ENCODE measurements around the gene TST.
A peak's percentile ranks its signal among the peaks of the same experiment; 100 is the strongest.

Gene TST

DNA sequence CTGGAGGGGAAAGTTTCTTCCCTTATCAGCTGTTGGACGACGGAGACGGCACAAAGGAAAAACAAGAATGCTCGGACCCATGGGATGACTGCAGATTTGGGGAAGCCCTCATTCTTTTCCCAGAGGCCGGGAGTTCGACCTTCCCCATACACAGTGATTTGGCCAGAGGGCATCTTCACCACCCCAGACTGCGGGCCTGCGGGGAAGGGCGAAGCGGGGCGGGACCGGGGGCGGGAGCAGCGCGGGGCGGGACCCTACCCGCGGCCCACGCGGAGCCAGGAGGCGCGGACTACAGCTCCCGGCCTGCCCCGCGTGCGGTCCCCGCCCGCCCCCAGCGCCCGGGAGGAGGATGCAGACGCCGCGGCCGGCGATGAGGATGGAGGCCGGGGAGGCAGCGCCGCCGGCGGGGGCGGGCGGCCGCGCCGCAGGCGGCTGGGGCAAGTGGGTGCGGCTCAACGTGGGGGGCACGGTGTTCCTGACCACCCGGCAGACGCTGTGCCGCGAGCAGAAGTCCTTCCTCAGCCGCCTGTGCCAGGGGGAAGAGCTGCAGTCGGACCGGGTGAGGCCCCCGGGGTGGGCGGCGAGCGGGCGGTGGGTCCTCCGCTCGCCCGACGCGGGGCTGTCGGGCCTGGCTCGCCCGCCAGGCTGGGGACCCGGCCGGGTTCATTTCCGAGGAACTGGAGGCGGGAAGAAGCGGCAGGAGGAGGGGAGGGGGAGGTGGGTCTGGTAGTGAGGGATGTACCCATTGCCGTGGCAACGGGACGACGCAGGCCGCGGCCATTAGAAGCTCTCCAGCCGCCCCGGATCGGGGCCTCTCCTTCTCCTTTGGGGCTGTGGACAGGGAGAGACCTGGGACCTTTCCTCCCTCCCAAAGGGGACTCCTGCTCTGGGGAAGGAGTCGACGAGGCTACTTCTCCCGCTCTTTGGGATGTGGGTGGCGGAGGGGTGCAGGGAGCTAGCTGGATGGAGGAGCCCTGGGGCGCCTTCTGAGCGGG, 32.4 kb upstream of the TST start, which contains the start of gene KCTD17:
KCTD17 (plus strand) TSS at position 352 of the 995 bp plus-strand sequence; CDS start at position 371, 19 bp downstream.
- Histone ChIP-seq H3K9ac (peak within 1 kb of the TSS; percentile 15; the same call in 1 of the 2 replicates), H2AFZ (ENCODE audit: low read depth) (peak within 1 kb of the TSS; percentile 49), H3K79me2 (ENCODE audit: insufficient read depth, low read depth) (no peaks in the 10 kb centered on the region), H3K27ac (no peak within 1 kb of the TSS), H3K36me3 (ENCODE audit: insufficient read depth) (no peaks in the 10 kb centered on the region), H3K4me3 (IDR thresholded peaks at IDR 0.05; ENCODE audit: insufficient read depth, low read depth, low read length) (no peak within 1 kb of the TSS), H3K27me3 (ENCODE audit: insufficient read depth, low read depth) (no peaks in the 10 kb centered on the region), H4K20me1 (ENCODE audit: insufficient read depth) (no peaks in the 10 kb centered on the region), H3K4me1 (ENCODE audit: low read depth, poor library complexity, severe bottlenecking) (no peaks in the 10 kb centered on the region), H3K4me2 (peak within 1 kb of the TSS; percentile 39; the same call in 1 of the 2 replicates)
- TF ChIP-seq, protein P1, sequence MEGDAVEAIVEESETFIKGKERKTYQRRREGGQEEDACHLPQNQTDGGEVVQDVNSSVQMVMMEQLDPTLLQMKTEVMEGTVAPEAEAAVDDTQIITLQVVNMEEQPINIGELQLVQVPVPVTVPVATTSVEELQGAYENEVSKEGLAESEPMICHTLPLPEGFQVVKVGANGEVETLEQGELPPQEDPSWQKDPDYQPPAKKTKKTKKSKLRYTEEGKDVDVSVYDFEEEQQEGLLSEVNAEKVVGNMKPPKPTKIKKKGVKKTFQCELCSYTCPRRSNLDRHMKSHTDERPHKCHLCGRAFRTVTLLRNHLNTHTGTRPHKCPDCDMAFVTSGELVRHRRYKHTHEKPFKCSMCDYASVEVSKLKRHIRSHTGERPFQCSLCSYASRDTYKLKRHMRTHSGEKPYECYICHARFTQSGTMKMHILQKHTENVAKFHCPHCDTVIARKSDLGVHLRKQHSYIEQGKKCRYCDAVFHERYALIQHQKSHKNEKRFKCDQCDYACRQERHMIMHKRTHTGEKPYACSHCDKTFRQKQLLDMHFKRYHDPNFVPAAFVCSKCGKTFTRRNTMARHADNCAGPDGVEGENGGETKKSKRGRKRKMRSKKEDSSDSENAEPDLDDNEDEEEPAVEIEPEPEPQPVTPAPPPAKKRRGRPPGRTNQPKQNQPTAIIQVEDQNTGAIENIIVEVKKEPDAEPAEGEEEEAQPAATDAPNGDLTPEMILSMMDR (conservative IDR thresholded peaks at IDR 0.05; ENCODE audit: low read depth, low read length): no peak

DNA sequence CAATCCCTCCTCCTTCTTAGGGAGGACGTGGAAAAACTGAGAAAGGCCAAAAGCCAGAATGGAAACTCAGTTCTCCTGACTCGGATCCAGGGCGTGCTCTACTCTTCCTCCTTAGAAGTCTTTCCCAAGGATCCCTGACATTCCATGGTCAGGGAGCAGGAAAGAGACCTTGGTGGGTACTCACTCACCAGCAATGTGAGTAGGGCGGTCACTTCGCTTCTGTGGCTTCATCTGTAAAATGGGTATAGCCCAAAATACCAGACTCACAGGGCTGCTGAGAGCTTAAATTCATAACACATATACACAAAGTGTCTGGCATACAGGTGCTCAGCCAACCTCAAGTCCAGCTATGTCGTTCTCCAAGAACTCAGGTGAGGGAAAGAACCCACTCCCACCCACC, 31.7 kb upstream of the TST start:
- H3K27me3 ChIP-seq (ENCODE audit: insufficient read depth, low read depth): no peaks in the 10 kb centered on the region
- H3K27ac ChIP-seq: no peak overlapping the region
- no peak overlapping the region for H3K4me2 ChIP-seq
- no peaks in the 10 kb centered on the region for H3K36me3 ChIP-seq (ENCODE audit: insufficient read depth)
- H3K9ac ChIP-seq: no peak overlapping the region
- H3K4me1 ChIP-seq (ENCODE audit: low read depth, poor library complexity, severe bottlenecking): no peaks in the 10 kb centered on the region
- H2AFZ ChIP-seq (ENCODE audit: low read depth): no peak overlapping the region
- TF ChIP-seq, protein P1 (conservative IDR thresholded peaks at IDR 0.05; ENCODE audit: low read depth, low read length): no peak
- H4K20me1 ChIP-seq (ENCODE audit: insufficient read depth): no peaks in the 10 kb centered on the region
- no peaks in the 10 kb centered on the region for H3K79me2 ChIP-seq (ENCODE audit: insufficient read depth, low read depth)
- no peak overlapping the region for H3K4me3 ChIP-seq (IDR thresholded peaks at IDR 0.05; ENCODE audit: insufficient read depth, low read depth, low read length)

DNA sequence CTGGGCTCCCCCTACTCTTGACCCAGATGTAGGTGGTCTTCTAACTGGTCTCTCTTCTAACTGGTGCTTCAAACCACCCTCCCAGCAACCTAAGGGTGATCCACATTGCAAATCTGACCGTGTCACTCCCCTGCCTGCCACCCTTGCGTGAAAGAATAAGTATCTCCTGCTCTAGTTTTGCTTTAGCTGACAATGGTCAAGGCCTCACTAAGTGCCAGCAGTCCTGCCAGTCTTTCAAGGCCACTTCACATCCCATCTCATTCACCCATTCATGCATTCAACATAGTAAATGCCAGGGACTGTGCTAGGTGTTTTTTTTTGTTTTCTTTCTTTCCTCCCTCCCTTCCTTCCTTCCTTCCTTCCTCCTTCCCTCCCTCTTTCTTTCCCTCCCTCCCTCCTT, 30.0 kb upstream of the TST start:
- Histone ChIP-seq H3K4me3 (IDR thresholded peaks at IDR 0.05; ENCODE audit: insufficient read depth, low read depth, low read length) (no peak overlapping the region), H3K36me3 (ENCODE audit: insufficient read depth) (no peaks in the 10 kb centered on the region), H4K20me1 (ENCODE audit: insufficient read depth) (no peaks in the 10 kb centered on the region), H3K9ac (no peak overlapping the region), H3K4me2 (no peak overlapping the region), H3K79me2 (ENCODE audit: insufficient read depth, low read depth) (no peaks in the 10 kb centered on the region), H3K27me3 (ENCODE audit: insufficient read depth, low read depth) (no peaks in the 10 kb centered on the region), H3K27ac (no peak overlapping the region), H2AFZ (ENCODE audit: low read depth) (no peak overlapping the region), H3K4me1 (ENCODE audit: low read depth, poor library complexity, severe bottlenecking) (peaks cover 3% of the 10 kb centered on the region)
- TF ChIP-seq, protein P1 (conservative IDR thresholded peaks at IDR 0.05; ENCODE audit: low read depth, low read length): no peak

DNA sequence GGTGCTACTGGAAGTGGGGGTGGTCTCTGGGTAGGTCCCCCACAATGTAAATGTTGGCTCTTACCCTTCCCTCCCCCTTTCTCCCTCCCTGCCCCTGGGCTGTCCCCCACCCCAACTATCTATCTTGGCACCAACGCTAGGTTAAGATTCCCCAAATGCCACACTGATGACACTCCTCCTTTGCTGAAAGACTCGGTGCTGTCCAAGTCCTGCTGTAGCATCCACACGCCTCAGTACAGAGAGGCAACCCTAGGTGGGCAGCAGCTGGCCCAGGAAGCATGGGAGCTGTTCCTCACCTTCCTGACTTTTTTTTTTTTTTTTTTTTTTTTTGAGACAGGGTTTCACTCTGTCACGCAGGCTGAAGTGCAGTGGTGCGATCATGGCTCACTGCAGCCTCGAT, 28.9 kb upstream of the TST start:
- peaks cover 9% of the 10 kb centered on the region for H3K4me1 ChIP-seq (ENCODE audit: low read depth, poor library complexity, severe bottlenecking)
- H2AFZ ChIP-seq (ENCODE audit: low read depth): no peak overlapping the region
- no peak overlapping the region for H3K4me2 ChIP-seq
- TF ChIP-seq, protein P1 (conservative IDR thresholded peaks at IDR 0.05; ENCODE audit: low read depth, low read length): no peak
- no peak overlapping the region for H3K27ac ChIP-seq
- H3K27me3 ChIP-seq (ENCODE audit: insufficient read depth, low read depth): no peaks in the 10 kb centered on the region
- H3K9ac ChIP-seq: no peak overlapping the region
- H3K79me2 ChIP-seq (ENCODE audit: insufficient read depth, low read depth): no peaks in the 10 kb centered on the region
- H3K4me3 ChIP-seq (IDR thresholded peaks at IDR 0.05; ENCODE audit: insufficient read depth, low read depth, low read length): no peak overlapping the region
- H3K36me3 ChIP-seq (ENCODE audit: insufficient read depth): no peaks in the 10 kb centered on the region
- no peaks in the 10 kb centered on the region for H4K20me1 ChIP-seq (ENCODE audit: insufficient read depth)
